GM18508 (cell line): Measurements from ENCODE around the gene PACRGL.
A peak's percentile ranks its signal among the peaks of the same experiment; 100 is the strongest.

Experiments used
- ATAC-seq: cut with Tn5 transposase; IDR thresholded peaks from one replicate; pipeline ENCODE4 v1.9.1; 2021; ENCODE audit warnings: moderate number of reproducible peaks; ENCODE audit not compliant: insufficient read depth, unreplicated experiment

Gene PACRGL

GRCh38 chr4:20700007-20700761, at the start of gene PACRGL:
TSS of gene PACRGL (plus strand) at chr4:20700458. CDS start at chr4:20704482, 4,024 bp downstream.
- ATAC-seq, result peak; percentile 98

DNA sequence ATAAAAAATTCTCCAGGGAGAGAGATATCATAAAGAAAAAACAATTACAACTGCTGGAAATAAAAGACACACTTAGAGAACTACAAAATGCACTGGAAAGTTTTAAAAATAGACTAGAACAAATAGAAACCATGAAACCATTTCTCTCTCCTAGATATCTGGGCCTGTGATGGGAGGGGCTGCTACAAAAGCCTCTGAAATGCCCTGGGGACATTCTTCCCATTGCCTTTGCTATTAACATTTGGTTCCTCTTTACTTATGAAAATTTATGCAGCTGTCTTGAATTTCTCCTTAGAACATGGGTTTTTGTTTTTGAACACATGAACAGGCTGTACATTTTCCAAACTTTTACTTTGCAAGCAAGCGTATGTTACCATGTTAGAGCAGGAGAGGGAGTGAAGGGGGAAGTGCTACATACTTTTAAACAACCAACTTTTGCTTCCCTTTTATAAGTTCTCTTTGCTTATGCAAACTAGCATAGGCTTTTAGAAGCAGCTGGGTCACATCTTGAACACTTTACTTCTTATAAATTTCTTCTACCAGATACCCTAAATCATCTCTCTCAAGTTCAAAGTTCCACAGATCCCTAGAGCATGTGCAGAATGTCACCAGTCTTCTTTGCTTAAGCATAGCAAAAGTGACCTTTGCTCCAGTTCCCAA, 47.9 kb upstream of the PACRGL start:
- no peak for ATAC-seq

DNA sequence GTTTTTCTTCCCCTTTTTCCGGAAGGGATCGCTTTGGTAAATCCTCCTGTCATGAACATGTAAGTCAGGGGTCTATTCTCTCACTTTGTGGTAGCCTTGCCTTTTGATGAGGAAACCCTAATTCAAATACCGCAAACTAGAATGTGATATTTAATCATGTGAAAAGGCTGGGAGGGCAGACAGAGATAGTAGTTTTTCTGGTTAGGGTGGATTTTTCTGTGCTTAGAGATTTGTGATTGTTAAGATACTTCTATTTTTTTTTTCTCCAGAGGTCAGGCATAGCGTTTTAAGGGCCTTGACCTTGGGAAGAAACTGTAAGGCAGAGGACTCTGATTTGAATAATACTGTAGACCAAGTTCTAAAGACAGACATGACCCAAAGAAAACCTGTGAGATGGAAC, 41.8 kb upstream of the PACRGL start:
- ATAC-seq, result no peak

- no peak for ATAC-seq
Observed at GRCh38 chr4:20662851-20663250, 37.4 kb upstream of the PACRGL start.

DNA sequence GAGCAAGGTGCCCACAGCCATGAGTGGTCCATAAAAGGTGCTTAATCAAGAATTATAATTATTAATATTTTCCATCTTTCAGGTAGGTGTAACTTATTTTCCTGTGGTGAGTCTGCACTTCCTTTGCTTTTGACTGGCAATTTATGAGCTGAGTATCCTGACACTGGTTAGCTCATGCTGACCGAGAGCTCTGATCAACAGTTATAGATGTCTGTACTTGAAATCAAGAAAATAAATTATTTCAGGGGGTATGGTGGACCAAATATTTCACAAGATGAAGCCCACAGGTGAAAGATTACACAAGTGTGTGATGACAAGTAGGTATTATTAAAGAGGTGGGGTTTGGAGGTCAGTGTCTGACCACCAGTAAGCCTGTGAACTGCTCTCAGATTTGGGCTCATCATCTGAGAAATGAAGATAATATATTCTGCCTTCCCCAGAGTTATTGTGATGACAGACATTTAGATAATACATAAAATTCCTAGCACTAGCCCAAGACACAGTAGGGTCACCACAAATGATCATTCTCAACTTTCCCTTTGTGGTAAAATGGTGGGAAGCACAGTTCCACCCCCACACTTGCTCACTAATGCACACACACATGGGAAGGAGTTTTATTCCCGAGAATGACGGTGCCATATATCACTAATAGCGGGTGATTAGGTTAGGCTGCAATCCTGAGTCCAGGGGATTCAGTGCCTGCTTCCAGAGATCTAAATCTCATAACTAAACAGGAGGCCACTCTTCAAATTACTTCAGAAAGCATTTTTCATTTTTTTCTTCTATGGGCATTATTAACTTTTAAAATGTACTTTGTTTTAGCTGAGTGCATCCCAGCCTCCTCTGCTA, 34.0 kb upstream of the PACRGL start:
- no peak for ATAC-seq

- no peak for ATAC-seq
Observed at GRCh38 chr4:20672262-20672661, 28.0 kb upstream of the PACRGL start.

GRCh38 chr4:20675786-20676185, 24.5 kb upstream of the PACRGL start:
- no peak for ATAC-seq

GRCh38 chr4:20676501-20677197, 23.6 kb upstream of the PACRGL start:
- ATAC-seq, result no peak

- no peak for ATAC-seq
Observed at GRCh38 chr4:20678400-20678799, 21.9 kb upstream of the PACRGL start.

- ATAC-seq, result no peak
Observed at GRCh38 chr4:20679951-20680350, 20.3 kb upstream of the PACRGL start.

GRCh38 chr4:20680736-20681135, 19.5 kb upstream of the PACRGL start:
- no peak for ATAC-seq

GRCh38 chr4:20681271-20681670, 19.0 kb upstream of the PACRGL start:
- ATAC-seq, result no peak

- ATAC-seq, result no peak
Observed at GRCh38 chr4:20682853-20683252, 17.4 kb upstream of the PACRGL start.

DNA sequence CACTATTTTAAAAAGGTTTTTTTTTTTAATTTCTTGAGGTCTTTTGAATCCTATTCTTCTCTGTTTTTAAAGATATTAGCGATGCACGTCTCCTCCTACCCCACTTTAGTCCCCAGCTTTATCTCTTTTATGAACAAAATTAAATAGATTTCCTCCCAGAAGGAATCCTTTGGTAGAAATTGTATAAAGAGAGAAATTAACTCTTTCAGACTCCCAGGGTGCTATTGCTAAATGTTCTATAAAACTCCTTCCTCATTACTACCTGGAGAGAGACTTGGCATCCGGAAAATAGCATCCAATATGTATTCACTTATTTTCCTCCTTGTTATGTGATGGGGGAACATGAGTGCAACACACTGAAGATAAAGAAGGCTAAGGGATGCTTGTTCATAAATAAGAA, 16.5 kb upstream of the PACRGL start:
- no peak for ATAC-seq

- no peak for ATAC-seq
Observed at GRCh38 chr4:20684852-20685763, 15.2 kb upstream of the PACRGL start.

DNA sequence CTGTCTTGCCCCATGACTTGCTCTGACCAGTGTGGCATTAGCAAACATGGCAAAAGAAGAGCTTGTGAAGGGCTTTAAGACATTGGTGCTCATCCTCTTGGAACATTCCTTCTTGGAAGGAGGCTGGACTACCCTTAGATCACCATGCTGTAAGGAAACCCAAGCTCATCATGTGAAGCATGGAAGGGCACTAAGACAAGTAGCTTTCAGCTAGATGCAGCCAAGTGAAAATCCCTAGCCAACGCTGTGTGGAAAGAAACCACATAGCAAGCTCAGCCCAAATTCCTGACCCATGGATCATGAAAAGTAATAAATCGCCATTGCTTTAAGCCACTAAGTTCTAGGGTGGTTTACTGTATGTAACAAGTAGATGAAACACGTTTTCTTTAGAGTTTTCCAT, 12.4 kb upstream of the PACRGL start:
- no peak for ATAC-seq

DNA sequence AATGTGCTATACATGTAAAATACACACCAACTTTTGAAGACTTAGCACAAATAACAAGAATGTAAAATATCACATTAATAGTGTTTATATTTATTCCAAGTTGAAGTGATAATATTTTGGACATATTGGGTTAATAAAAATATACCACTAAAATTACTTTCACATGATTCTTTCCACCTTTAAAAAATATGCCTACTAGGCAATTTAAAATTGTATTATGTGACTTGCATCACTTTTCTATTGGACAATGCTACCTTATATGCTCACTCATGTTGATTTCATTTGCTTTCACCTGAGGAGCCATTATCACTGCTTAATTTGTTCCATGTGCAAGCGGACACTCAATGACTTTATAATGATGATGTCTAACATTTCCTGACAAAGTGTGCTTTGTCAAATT, 3.4 kb upstream of the PACRGL start:
- ATAC-seq, result no peak

- ATAC-seq, result no peak
Observed at GRCh38 chr4:20698382-20698781, 1.9 kb upstream of the PACRGL start.

DNA sequence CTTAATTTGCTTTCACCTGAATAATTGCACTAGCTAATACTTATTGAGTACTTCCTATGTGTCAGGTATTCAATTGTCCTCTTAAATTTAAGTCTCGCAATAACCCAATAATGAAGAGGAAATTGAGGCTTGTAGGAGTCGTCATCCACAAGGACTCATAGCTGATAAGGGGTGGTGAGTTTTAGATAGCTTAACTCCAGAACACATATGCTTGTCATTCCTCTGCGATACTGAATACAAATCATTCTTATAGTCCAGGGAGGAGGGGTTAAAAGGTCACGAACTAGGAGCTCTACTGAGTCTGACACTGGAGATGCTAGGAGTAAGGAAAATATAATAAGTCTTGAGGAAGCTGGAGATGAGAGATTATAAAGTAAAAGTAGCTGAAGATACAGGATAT, 1.4 kb upstream of the PACRGL start:
- no peak for ATAC-seq
